ENCODE measurements around the gene FIGN. TPM values are rescaled to one million over a fixed set of nuclear protein-coding genes. Genes with fewer than 3 reads are reported as not detected.

FIGN gene
- total RNA-seq, 1 donor from 2014 or later = not detected

DNA sequence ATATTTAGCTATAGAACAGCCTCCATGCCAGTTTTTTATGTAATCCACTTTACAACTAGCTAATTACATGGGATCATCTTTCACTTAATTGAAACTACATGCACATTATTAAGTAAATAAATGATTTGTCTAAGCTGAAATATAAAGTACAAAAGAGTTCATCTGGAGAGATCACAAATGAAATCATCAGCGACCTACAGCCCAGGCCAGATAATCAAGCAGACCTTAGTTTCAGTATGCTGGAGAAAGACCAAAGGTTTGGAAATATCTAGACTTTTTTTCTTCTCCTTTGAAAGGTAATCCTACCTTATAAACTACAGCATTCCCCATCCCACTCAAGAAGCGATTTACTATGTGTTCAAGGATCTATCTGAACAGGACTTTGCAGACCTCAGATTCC lies 26.5 kb downstream of the FIGN start:
- intact Hi-C loops (cut with micrococcal nuclease) = no loop called here

DNA sequence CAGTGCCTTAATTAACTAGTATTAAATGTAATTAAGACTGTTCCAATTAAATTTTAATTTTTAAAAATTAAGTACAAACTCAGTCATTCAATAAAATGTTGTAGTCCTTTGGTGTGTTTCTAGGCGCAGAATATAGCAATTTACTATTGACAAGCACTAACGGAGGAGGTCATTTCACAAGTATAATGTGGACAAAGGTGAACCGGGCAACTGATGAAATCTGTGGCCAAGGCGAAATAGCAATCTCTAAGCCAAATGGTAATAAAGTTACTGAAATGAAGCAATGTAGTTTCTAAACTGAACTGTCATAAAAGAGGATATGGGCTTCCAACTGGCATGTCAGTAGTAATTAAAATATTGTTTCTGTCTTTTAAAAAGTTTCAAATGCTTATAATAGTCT lies 27.5 kb downstream of the FIGN start:
- intact Hi-C loops (cut with micrococcal nuclease) = no loop called here

DNA sequence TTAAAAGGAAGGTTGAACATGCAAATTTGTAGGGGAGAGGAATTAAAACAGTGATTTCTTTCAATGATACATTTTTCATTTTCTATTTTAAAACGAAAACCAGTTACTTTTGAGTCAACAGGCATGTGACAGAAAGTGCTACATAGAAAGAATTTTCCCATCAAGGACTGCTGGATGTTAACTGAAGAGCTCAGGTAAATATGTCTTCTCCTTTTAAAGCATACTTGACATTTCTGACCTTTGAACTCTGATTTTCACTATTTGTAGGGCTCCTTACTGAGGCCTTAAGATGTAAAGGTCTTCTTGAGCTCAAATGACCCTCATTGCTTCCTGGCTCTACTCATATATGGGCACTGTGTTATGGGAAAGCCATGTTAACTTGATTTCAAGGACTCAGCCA lies 32.4 kb downstream of the FIGN start:
- intact Hi-C loops (cut with micrococcal nuclease) = no loop called here

DNA sequence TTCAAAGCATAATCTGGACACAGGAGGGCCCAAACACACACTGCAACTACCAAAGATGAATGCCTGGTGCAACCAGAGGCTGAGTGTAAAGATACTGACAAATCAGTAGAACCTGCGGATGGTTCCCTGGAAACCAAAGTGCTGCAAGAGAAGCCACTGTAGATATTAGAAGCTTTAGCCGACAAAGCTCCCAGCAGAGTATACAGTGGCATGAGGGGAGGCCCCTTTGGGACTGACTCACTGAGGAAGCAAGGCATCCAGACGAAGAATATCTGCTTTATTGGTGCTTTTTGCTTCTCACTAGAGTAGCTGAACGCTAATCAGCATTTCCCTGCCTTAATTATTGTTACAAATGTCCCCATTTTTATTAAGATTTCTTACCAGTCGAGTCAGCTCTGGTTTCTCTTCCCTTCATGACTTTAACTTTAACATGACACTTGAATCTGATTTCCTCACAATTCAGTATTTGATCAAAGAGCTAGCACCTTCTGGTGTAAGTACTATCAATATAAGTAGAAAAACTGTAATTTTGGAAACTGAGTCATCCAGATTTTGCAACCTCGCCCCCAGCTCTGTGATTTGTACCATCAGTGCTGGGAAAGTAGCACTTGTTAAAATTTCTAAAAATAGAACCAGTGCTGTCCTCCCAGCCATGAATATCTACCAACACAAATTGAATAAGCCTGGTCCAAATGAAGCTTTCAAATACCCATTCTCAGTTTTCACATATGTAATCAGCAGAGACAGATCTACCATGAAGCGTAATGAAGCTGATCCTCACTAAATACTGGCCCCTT lies 34.2 kb downstream of the FIGN start:
- intact Hi-C loops (cut with micrococcal nuclease) = no loop called here

DNA sequence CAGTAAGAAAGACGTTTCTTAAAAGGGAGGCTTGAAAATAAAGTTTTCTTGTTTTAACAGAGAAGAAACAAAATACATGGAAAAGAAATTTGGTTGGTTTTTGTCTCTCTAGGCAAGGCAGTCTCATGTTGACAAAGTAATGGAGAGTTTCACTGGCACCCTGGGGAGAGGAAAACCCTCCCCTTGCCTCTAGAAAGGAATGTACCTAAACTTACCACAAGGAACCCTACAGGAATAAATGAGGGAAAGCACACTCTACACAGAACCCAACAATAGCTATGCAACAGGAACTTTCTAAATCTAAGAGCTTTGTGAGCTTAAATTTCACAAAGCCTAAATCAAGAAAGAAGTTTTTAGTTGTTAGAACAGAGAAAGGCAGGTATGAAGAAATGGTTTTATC lies 37.0 kb downstream of the FIGN start:
- intact Hi-C loops (cut with micrococcal nuclease) = no loop called here

DNA sequence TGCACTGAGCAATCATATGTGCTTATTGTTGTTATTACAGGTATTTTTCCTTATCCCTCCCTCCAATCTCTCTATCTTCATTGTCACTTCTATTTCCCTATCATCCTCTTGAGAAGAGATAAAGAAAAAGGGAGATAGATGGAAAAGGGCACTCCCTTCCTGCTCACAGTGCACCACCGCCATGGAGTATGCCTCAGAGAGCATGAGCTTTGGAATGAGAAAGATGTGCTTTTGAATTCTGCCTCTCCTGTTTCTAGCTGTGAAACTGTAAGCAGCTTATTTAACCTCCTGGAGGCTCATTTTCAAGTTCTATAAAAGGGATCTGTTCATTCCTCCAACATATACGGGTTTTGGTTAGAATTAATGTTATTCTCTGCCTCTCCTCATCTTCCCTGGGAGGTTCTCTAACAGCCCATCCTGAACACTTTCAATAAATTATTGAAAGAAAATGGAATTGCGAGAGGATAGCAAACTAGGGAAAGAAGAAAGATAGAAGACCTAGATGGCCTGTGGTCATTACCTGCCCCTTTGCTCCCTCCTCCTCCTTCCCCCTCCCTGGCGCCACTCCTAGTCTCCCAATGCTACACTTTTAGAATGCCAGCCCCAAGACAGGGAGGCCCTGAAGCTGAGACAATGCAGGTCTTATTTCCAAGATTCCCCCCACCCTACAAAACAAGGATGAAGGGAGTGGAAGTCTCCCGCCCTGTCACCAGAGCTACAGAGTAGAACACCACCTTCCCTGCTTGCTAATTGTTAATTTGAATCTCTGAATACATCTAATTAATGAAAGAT lies 37.8 kb downstream of the FIGN start:
- intact Hi-C loops (cut with micrococcal nuclease) = no loop called here

DNA sequence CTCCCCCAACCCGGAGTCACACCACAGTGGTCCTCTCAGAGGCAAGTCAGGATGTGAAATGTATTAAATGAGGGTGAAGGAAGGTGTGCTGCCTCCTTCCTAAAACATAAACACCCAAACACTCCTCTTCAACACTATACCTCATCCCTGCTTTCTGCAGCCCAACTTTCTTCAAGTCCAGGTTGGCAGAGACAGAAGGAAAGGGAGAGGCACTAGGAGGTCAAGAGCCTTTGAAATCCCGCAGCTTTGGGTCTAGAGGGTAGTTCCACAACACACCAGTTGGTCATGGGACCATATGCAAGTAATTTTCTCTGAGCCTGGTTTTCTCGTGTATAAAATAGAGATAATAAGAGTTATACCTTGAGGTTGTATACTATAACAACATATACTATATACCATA lies 38.4 kb downstream of the FIGN start:
- intact Hi-C loops (cut with micrococcal nuclease) = no loop called here

DNA sequence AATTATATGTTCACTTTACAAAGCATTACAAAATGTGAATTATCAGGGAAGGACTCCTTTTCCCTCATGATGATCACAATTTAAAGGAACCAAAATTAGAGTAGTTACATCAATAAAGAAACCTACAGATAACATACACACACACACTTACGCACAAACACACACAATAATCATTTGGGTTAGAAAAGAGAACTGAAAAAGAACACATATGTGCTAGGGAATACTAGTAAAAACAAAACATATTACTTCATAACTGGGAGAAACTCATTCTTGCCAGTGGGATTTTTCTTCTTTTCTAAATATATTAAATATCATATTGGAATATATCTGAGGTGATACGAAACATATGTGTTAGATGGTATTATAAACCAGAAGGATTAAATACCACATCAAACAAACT lies 42.3 kb downstream of the FIGN start:
- intact Hi-C loops (cut with micrococcal nuclease) = no loop called here

DNA sequence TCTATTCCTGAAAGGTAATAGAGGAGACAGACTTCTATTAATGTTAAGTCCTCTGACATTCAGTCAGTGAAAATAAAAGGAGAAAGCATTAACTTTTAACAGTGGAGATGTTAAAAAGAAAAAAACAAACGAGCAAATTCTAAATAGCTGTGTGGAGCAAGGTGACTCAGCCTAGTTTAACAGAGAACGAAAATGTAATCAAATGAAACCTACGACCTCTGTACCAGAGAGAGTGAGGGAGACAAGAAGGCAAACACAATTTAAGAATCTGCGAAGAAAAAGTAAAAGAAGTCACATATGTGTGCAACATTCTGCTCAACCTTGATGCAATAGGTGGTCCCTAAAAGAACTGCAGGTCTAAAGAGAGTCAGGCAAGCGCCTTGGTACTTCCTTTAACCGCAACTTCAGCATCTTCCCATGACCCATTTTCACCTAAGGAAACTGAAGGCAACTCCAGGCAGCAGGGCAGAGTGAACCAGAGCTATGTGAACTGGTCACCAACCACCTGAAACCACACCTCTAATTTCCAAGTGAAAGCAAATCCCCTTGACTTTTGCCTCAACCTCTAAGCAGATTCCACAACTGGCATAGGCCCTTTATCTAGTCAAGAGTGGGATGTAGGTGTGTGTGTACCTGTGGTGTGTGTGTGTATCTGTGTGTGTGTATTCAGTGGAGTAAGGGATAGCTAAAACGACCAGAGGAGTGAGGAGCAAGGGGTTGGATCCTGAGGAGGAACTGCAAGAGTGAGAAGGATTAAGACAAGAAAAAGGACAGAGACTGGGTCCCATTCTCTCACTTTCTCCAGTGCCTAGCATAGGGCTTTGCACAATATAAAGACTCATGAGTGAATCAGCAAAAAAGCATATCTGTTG lies 43.0 kb downstream of the FIGN start:
- intact Hi-C loops (cut with micrococcal nuclease) = no loop called here

DNA sequence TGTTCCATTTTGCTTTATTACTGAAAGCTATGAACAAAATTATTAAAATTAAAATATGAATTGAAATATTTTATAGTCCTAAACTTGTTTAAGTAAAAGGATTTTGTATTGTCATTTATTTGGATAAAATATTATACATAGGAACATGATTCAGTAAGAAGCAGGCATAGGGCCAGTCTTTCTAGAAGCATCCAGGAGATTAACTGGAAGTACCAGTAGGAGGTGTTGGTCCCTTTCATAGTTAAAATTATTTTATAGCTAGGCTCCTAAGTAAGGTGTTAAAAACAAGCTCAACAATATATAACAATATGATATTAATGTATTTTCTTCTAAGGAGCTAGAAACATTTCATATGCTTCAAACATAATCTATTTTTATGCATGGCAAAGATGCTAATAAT lies 43.7 kb downstream of the FIGN start:
- intact Hi-C loops (cut with micrococcal nuclease) = no loop called here

DNA sequence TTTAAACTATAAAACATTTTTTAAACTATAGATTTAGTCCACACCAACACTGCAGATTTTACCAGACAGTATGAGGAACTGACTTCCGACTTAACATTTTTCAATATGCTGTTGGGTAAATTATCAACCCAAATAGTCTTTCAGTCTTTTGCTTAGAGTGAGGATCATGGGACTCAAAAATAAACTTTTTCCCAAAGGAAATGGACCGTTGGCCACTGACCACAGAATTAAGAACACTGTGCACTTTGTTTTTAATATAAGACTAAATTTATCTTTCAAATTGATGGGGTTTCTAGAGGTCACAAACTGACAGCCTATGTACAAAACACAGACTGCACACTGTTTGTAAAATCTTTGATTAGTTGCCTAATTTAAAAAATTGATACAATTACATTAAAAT lies 44.9 kb downstream of the FIGN start:
- intact Hi-C loops (cut with micrococcal nuclease) = no loop called here

DNA sequence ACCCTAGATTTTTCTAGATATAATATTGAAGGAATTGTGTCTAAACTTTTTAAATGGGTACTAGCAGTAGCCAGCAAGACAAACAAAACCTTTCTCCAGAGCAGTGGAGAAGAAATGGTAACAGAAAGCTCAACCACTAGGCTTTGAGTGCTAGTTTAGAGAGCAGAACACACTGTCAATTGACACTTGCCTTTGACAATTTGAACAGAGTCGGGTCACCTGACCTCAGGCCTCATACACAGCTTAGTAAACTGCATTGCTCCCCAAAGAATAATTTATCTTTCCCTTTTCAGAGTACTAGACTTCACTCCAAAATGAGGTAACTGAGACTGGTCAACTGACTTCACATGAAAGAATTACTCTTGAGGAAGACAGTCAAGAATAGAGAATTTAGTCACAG lies 48.6 kb downstream of the FIGN start:
- intact Hi-C loops (cut with micrococcal nuclease) = no loop called here

DNA sequence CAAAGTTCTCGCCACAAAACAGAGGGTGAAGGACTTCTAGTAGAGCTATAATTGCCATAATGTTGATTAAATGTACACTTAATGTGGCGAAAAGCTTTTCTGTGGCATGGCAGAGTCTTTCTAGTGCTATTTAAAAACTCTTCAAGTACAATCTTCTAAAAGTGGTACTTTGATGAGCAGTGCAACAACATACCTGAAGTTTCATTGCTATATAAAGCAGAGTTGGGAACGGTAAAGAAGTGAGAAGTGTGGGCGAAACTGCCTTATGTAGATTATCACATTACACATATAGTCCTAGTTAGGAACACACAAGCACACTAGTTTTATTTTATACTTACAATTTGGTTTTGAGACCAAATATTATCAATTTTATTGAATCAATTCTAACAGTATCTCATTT lies 49.5 kb downstream of the FIGN start:
- intact Hi-C loops (cut with micrococcal nuclease) = no loop called here

DNA sequence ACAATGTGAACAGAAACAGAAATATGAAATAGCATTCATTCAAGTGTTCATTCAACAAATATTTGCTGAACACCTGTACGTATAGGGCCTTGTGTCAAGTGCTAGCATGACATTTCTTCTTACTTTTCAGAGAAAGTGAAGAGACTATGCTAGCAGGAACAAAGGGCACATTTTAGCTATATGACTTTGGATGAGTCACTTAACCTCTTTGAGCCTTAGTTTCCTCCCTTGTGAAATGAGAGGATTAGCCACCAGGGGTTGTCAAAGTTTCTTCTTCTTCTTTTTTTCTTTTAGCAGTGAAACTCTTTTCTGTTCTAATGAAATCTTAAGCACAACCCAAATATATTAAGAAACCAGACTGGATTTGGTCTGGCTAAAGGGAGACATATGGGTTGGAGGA lies 53.1 kb downstream of the FIGN start:
- intact Hi-C loops (cut with micrococcal nuclease) = no loop called here

DNA sequence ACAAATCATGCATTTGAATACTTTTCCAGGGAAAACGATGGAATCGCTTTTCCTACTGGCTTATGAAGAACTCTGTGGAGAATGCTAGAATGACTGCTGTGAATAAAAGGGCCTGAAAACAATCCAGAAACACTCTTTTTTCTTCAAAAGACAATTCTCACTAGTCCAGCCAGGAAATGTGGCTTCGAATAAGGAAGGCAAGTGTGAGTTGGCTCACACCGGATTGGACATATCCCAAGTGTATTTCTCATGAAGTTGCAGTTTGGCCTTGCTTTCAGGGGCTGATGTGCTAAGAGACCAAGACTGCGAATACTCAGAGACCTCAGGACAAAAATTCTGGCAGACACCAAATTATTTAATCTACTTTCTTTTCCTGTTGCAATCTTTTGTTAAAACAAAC lies 54.1 kb downstream of the FIGN start:
- intact Hi-C loops (cut with micrococcal nuclease) = no loop called here

DNA sequence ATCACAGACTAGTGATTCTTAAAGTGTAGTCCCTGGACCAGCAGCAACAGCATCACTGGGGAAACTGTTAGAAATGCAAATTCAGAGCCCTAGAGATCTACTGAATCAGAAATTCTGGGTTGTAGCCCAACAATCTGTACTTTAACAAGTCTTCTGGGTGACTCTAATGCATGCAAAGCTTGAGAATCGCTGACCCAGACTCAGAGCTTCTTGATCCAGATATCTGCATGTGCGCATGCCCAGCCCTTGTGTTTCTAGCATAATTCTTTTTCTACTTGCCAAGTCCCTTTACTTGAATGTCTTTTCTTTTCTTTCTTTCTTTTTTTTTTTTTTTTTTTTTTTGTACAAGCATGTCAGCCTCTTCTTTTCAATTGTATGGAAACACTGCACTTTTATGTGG lies 60.4 kb downstream of the FIGN start:
- intact Hi-C loops (cut with micrococcal nuclease) = no loop called here

DNA sequence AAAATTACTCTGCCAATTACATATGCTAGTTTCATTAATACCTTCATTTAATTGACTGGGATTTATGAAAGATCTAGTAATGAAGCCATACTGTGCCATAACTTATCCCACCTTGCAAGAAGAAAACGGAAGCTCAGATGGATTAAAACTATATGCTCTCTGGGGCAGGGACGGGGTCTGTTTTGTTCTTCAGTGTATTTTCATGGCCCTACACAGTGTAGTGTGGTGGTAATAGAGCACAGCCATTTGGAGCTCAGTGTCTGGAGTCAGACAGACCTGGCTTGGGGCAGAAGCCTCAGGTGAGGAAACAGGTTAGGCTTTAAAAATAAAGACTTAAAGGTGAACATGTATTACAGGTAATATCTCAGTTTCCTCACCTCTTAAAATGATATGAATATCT lies 62.3 kb downstream of the FIGN start:
- intact Hi-C loops (cut with micrococcal nuclease) = no loop called here

DNA sequence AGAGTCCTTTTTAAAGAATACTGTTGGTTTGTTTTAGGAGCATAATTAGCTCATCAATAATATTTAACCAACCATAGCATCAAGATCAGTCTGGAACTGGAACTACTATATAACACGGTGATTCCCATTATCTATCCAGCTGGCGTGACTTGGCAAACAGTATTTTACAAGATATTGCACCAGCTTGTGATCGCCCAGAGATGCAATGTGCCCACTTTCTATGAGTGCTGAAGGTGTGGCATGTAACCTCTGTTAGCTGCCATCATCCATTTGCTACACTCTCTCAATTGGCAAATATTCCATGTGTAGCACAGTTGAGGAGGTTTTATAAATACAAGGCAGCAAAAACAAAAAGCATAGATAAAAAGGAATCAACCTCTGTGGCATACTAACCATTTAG lies 64.9 kb downstream of the FIGN start:
- intact Hi-C loops (cut with micrococcal nuclease) = no loop called here

DNA sequence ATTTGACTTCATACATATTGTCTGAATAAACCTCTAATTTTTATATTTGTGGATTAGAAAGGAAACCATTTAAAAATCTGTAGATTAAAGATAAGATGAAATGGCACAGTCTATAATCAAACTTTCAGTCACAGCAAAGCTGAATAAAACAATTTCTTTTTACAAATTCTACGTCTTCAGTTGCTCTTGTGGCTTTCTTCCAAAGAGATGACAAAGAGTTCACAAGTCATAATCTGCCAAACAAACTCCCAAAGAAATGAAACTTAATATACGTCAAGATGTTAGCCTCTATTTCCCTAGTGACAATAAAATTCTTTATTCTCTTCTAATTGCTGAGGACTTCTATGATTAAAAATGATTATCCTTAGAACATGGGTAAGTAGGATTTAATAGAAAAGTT lies 66.3 kb downstream of the FIGN start:
- intact Hi-C loops (cut with micrococcal nuclease) = no loop called here

DNA sequence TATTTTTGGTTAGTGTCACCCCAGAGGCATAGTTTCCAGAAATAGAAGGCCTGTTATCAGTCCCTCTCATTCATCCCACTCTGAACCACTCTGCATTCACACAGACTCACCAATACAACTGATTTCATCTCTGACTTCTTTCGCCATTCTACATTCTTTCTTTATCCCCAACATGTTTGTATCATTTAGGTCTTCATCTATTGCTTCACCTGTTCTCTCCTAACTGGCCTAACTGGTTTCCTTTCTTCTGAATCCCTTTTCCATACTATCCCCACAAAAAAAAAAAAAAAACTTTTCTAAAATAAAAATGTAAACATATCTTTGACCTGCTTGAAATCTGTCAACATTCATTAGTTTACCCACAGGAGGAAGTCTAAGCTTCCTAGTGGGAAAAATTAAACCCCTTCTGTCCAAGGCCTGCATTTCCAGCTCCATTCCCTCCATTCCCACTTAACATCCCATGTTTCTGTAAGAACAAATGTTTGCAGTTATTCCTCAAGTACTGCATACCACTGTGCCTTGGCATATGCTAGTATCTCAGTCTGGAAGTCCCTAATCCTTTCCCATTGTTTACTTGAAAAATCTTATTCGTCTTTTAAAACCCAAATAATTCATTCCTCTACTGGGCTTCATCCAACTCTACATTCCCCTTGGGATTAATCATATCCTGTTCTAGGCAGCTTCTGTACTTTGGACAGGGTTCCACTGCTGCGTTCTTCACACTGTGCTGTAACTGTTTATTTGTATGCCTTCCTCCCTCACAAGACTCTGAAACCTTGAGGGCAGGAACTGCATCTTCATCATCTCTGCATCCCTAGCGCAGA lies 68.5 kb downstream of the FIGN start:
- intact Hi-C loops (cut with micrococcal nuclease) = no loop called here

DNA sequence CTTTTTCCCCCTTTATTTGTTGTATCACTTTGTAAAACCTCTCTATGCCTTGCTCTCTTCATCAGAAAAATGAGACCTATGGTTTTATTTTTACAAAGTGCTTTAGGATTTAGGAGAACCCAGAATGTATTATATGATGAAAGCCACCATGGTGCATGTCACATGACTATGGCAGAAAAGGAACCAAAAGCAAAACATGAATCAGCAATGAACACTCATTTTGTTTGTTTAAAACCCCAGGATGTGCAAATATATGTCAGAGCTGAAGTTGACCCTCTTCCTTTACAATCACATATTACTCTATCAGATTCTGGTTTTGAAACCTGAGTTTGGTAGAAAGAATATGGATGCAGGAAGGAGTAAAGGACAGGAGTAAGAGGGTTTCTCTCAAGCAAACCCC lies 70.0 kb downstream of the FIGN start:
- intact Hi-C loops (cut with micrococcal nuclease) = no loop called here

Data from T-helper 1 cell treated with Interleukin-12 subunit alpha and Interleukin-12 subunit beta and Interleukin-4 antibody, amounts not matched to agents 30 ng/mL and 1 ng/mL, for 36 hours (primary cell).